HepG2 (cell line): ENCODE results near the gene TDG. TPM values are rescaled to one million over a fixed set of nuclear protein-coding genes. Genes with fewer than 3 reads are reported as not detected.

Experiments used
- BORCS8-MEF2B ChIP-seq: sonication (generic); formaldehyde crosslinking; IDR thresholded peaks from 2 replicates; pipeline ENCODE4 v1.8.0; 2022; ENCODE audit warnings: mild to moderate bottlenecking, missing genetic modification reagents
- HDAC2 ChIP-seq: sonication (generic); formaldehyde crosslinking; IDR thresholded peaks from 2 replicates; pipeline ENCODE4 v1.4.0; 2020; ENCODE audit warnings: missing genetic modification reagents
- HHEX ChIP-seq: IDR thresholded peaks from 2 replicates; pipeline ENCODE4 v1.6.1; 2016; ENCODE audit warnings: control low read depth
- HOMEZ ChIP-seq: IDR thresholded peaks from 2 replicates; pipeline ENCODE4 v1.6.1; 2016; ENCODE audit warnings: low read depth
- NFAT5 ChIP-seq: sonication (generic); formaldehyde crosslinking; IDR thresholded peaks from 2 replicates; pipeline ENCODE4 v1.4.0; 2020; ENCODE audit warnings: missing genetic modification reagents
- POGZ ChIP-seq: sonication (generic); formaldehyde crosslinking; IDR thresholded peaks from 2 replicates; pipeline ENCODE4 v1.4.0; 2020; ENCODE audit warnings: mild to moderate bottlenecking, missing genetic modification reagents
- RAD21 ChIP-seq: fragments of 450-650 bp; formaldehyde crosslinking; IDR thresholded peaks from 2 replicates; pipeline ENCODE4 v1.5.0; 2020; ENCODE audit warnings: mild to moderate bottlenecking
- RAD51 ChIP-seq: fragments of 450-650 bp; IDR thresholded peaks from 2 replicates; pipeline ENCODE4 v1.6.1; 2016; ENCODE audit warnings: borderline replicate concordance
- SKI ChIP-seq: fragments of 450-650 bp; IDR thresholded peaks from one replicate; pipeline ENCODE4 v1.6.1; 2018; ENCODE audit warnings: mild to moderate bottlenecking; ENCODE audit not compliant: partially characterized antibody
- TGIF2 ChIP-seq: IDR thresholded peaks from 2 replicates; pipeline ENCODE4 v1.6.1; 2016; ENCODE audit warnings: control low read depth, missing compliant biosample characterization
- THYN1 ChIP-seq: sonication (generic); formaldehyde crosslinking; IDR thresholded peaks from 2 replicates; pipeline ENCODE4 v1.8.1; 2023; ENCODE audit warnings: low read depth, mild to moderate bottlenecking, moderate library complexity, missing genetic modification reagents, borderline replicate concordance
- ZC3H4 ChIP-seq: sonication (generic); formaldehyde crosslinking; IDR thresholded peaks from 2 replicates; pipeline ENCODE4 v1.4.0; 2020; ENCODE audit warnings: missing genetic modification reagents, borderline replicate concordance
- ZNF180 ChIP-seq: sonication (generic); formaldehyde crosslinking; IDR thresholded peaks from 2 replicates; pipeline ENCODE4 v1.4.0; 2020; ENCODE audit warnings: low read depth, missing genetic modification reagents, borderline replicate concordance
- ZNF232 ChIP-seq: sonication (generic); formaldehyde crosslinking; IDR thresholded peaks from 2 replicates; pipeline ENCODE4 v1.4.0; 2020; ENCODE audit warnings: missing genetic modification reagents, borderline replicate concordance
- ZNF451 ChIP-seq: sonication (generic); formaldehyde crosslinking; IDR thresholded peaks from 2 replicates; pipeline ENCODE4 v1.5.0; 2020; ENCODE audit warnings: mild to moderate bottlenecking, missing genetic modification reagents
- ZNF496 ChIP-seq: sonication (generic); formaldehyde crosslinking; IDR thresholded peaks from 2 replicates; pipeline ENCODE4 v1.8.1; 2023; ENCODE audit warnings: mild to moderate bottlenecking, moderate library complexity, missing genetic modification reagents; ENCODE audit not compliant: insufficient replicate concordance
- ZNF513 ChIP-seq: sonication (generic); formaldehyde crosslinking; conservative IDR thresholded peaks from 2 replicates; pipeline ENCODE4 v1.5.0; 2020; ENCODE audit warnings: missing genetic modification reagents
- ZNF563 ChIP-seq: sonication (generic); formaldehyde crosslinking; IDR thresholded peaks from 2 replicates; pipeline ENCODE4 v1.8.0; 2022; ENCODE audit warnings: mild to moderate bottlenecking, moderate library complexity, missing genetic modification reagents
- ZNF800 ChIP-seq: sonication (generic); formaldehyde crosslinking; IDR thresholded peaks from 2 replicates; pipeline ENCODE4 v1.4.0; 2020; ENCODE audit warnings: missing genetic modification reagents
- ZNF879 ChIP-seq: sonication (generic); formaldehyde crosslinking; IDR thresholded peaks from 2 replicates; pipeline ENCODE4 v1.8.1; 2023; ENCODE audit warnings: missing genetic modification reagents
- polyA plus RNA-seq, 8 experiments: library from polyadenylated mRNA; depleted of rRNA in 3 of 8; stranded (reverse) in 7 of 8; unstranded in 1 of 8; fragments of >200 nt; fragmentation: Illumina TruSeq in 4 of 8; extraction: Trizol in 4 of 8; gene quantifications; 2 replicates each; pipeline versions ENCODE4 v1.2.1 to v1.2.3, GENCODE V29; 2011 to 2016; ENCODE audit warnings: low read depth in 4 of 8, missing spikeins in 1 of 8, mixed read lengths in 1 of 8; ENCODE audit not compliant: insufficient read depth in 1 of 8
- total RNA-seq, 5 experiments: library from RNA; depleted of rRNA; stranded (reverse); fragments of >200 nt; fragmentation: Illumina TruSeq; extraction: Trizol; gene quantifications; 2 replicates each; pipeline ENCODE4 v1.2.3, GENCODE V29; 2016; ENCODE audit warnings: low read depth in 1 of 5

Gene TDG
- total and polyA plus RNA-seq, 2 of the 13 experiments (the other 11 are each of a cell fraction or from before 2014, with no cell fraction given): 14.2 to 19.5 TPM

- TF ChIP-seq ZNF800: 0 out of 2 replicates have a peak, but pooled peaks have one; percentile 49
- TF ChIP-seq ZNF496 (CRISPR knock-in tag): no peak
- TF ChIP-seq ZNF451 (CRISPR knock-in tag): no peak
- TF ChIP-seq TGIF2 (CRISPR knock-in tag): 0 out of 2 replicates have a peak, but pooled peaks have one; percentile 34
- peak; percentile 14; the same call in 1 of the 2 replicates for TF ChIP-seq NFAT5
- no peak for TF ChIP-seq THYN1 (CRISPR knock-in tag)
- TF ChIP-seq ZNF180: no peak
- peak; percentile 91 for TF ChIP-seq BORCS8-MEF2B
- no peak for TF ChIP-seq HHEX
- TF ChIP-seq POGZ (CRISPR knock-in tag): peak; percentile 96
- TF ChIP-seq ZC3H4: no peak
- peak; percentile 70; the same call in 1 of the 2 replicates for TF ChIP-seq HOMEZ (CRISPR knock-in tag)
- TF ChIP-seq SKI: no peak
- TF ChIP-seq ZNF563 (CRISPR knock-in tag): no peak; the same call in 1 of the 2 replicates
- TF ChIP-seq RAD51: no peak
- peak; percentile 84; the same call in 1 of the 2 replicates for TF ChIP-seq ZNF232
- no peak for TF ChIP-seq ZNF879 (CRISPR knock-in tag)
- TF ChIP-seq HDAC2 (CRISPR knock-in tag): peak; percentile 46; the same call in 1 of the 2 replicates
- TF ChIP-seq RAD21 (CRISPR knock-in tag): 0 out of 2 replicates have a peak, but pooled peaks have one; percentile 14
- no peak for TF ChIP-seq ZNF513
Observed at GRCh38 chr12:103930034-103930786, 35.5 kb upstream of the TDG start, which contains the start of gene HSP90B1 (continued).
